ENCODE results near the gene PROSER2.

DNA sequence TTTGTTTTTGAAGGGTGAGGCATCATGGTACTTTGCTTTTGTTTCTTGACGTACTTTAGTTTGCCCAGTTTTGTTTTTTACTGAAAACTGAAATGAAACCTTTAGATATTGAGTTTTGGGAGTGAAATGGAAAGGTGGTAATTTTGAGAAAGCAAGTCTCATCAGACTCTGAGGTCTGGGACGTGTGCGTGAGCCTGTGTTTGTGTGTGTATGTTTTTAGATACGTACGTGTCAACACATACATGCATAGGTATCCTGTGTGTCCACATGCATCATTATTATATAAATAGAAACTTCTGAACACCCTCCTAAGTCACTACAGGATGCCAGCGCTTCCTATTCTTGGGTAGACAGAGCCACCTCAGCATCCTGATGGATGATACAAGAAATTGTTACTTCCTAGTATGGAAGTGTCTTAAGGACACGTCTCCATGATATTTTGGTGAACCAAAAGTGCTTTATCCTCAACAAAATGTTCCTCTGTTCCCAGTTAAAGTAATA is 47.8 kb downstream of the PROSER2 start:
- TF ChIP-seq CTCF (IDR thresholded peaks at IDR 0.05) (no peak), TCF7L2 (IDR thresholded peaks at IDR 0.05; ENCODE audit: low read depth, low read length) (no peak), SIN3A (IDR thresholded peaks at IDR 0.05; ENCODE audit: borderline replicate concordance, insufficient read depth, low read depth, low read length) (no peak), POLR2AphosphoS5 (IDR thresholded peaks at IDR 0.05; ENCODE audit: low read depth, low read length) (no peak), REST (IDR thresholded peaks at IDR 0.05; ENCODE audit: insufficient read depth in 1 of 2, low read depth in 2 of 2, low read length in 1 of 2) (no peak)

All from Panc1 (cell line).